Lower lobe of right lung (tissue), 2 donors: Measurements from ENCODE around the gene GBP7. TPM values are rescaled to one million over a fixed set of nuclear protein-coding genes. Genes with fewer than 3 reads are reported as not detected.
A peak's percentile ranks its signal among the peaks of the same experiment; 100 is the strongest.

Experiments used
- ATAC-seq, 2 donors: fragments of 200-7000 bp; cut with Tn5 transposase; one replicate each; pipeline ENCODE4 v1.9.1; 2020 to 2022; ENCODE audit warnings: mild to moderate bottlenecking in 2 of 2, moderate library complexity in 2 of 2
- DNase-seq: peaks from one replicate; pipeline ENCODE4 v3.0.0-alpha.2; 2020
- H3K27ac ChIP-seq: fragments of 200-600 bp; one replicate; pipeline ENCODE4 v1.8.0; 2022
- H3K27me3 ChIP-seq: fragments of 200-600 bp; one replicate; pipeline ENCODE4 v1.8.0; 2022; ENCODE audit warnings: low read depth
- H3K36me3 ChIP-seq: fragments of 200-600 bp; one replicate; pipeline ENCODE4 v1.8.0; 2022; ENCODE audit warnings: mild to moderate bottlenecking
- H3K4me1 ChIP-seq: fragments of 200-600 bp; one replicate; pipeline ENCODE4 v1.8.0; 2022
- H3K4me3 ChIP-seq: fragments of 200-600 bp; one replicate; pipeline ENCODE4 v1.8.0; 2022; ENCODE audit warnings: mild to moderate bottlenecking
- H3K9me3 ChIP-seq: fragments of 200-600 bp; one replicate; pipeline ENCODE4 v1.8.0; 2022
- CTCF ChIP-seq: fragments of 200-600 bp; IDR thresholded peaks from one replicate; pipeline ENCODE4 v1.8.0; 2022; ENCODE audit warnings: antibody characterized with exemption, mild to moderate bottlenecking
- intact Hi-C: fragments of 100-400 bp; cut with DNase I; formaldehyde crosslinking; loops from one replicate; pipeline ENCODE4 v1.11.0; 2022
- total RNA-seq: library from RNA; stranded (reverse); fragmentation: NEBNext Ultra II Directional; extraction: Animal tissue kit (Norgen Biotek cat#: 25700); gene quantifications from one replicate; pipeline ENCODE4 v1.2.1, GENCODE V29; 2021
- donor health status: DM: no; HTN: yes; CAD: no; lungs with severe emphysema.

Gene GBP7
- total RNA-seq, 1 donor from 2014 or later = not detected

- H3K9me3 ChIP-seq = no peaks in the 10 kb centered on the region
- H3K4me1 ChIP-seq = no peaks in the 10 kb centered on the region
- intact Hi-C loops = no loop called here
- H3K27ac ChIP-seq = no peak overlapping the region
- ATAC-seq = peak; percentile 59
- TF ChIP-seq CTCF = no peak
- no peak for DNase-seq
- no peak overlapping the region for H3K4me3 ChIP-seq
- H3K36me3 ChIP-seq = no peaks in the 10 kb centered on the region
- no peaks in the 10 kb centered on the region for H3K27me3 ChIP-seq
These were observed 24.8 kb downstream of the GBP7 start for GRCh38 chr1:89151047-89151446.

- no peaks in the 10 kb centered on the region for H3K9me3 ChIP-seq
- no peaks in the 10 kb centered on the region for H3K4me1 ChIP-seq
- no peaks in the 10 kb centered on the region for H3K27me3 ChIP-seq
- DNase-seq = no peak
- no peak overlapping the region for H3K27ac ChIP-seq
- TF ChIP-seq CTCF = no peak
- ATAC-seq = no peak
- no peaks in the 10 kb centered on the region for H3K36me3 ChIP-seq
- H3K4me3 ChIP-seq = no peak overlapping the region
- intact Hi-C loops = no loop called here
These were observed 25.8 kb downstream of the GBP7 start for GRCh38 chr1:89149976-89150375.

- TF ChIP-seq CTCF = peak; percentile 20
- H3K4me1 ChIP-seq = no peaks in the 10 kb centered on the region
- DNase-seq (no peak), ATAC-seq (peak; percentile 45 to 51)
- intact Hi-C loops = no loop called here
- H3K9me3 ChIP-seq = no peaks in the 10 kb centered on the region
- no peaks in the 10 kb centered on the region for H3K36me3 ChIP-seq
- no peak overlapping the region for H3K27ac ChIP-seq
- H3K27me3 ChIP-seq = no peaks in the 10 kb centered on the region
- no peak overlapping the region for H3K4me3 ChIP-seq
These were observed 26.6 kb downstream of the GBP7 start for GRCh38 chr1:89149229-89149628.

- no peaks in the 10 kb centered on the region for H3K27me3 ChIP-seq
- H3K4me1 ChIP-seq = no peaks in the 10 kb centered on the region
- intact Hi-C loops = no loop called here
- TF ChIP-seq CTCF = no peak
- H3K27ac ChIP-seq = no peak overlapping the region
- ATAC-seq (peak; percentile 67 to 82), DNase-seq (no peak)
- H3K9me3 ChIP-seq = no peaks in the 10 kb centered on the region
- H3K4me3 ChIP-seq = no peak overlapping the region
- no peaks in the 10 kb centered on the region for H3K36me3 ChIP-seq
These were observed 27.8 kb downstream of the GBP7 start for GRCh38 chr1:89147678-89148658.

GRCh38 chr1:89146721-89147120 is 29.1 kb downstream of the GBP7 start:
- no peak for ATAC-seq
- Histone ChIP-seq H3K27me3 (no peaks in the 10 kb centered on the region), H3K4me1 (no peaks in the 10 kb centered on the region), H3K27ac (no peak overlapping the region), H3K4me3 (no peak overlapping the region), H3K36me3 (no peaks in the 10 kb centered on the region), H3K9me3 (no peaks in the 10 kb centered on the region)
- DNase-seq = no peak
- intact Hi-C loops = no loop called here
- TF ChIP-seq CTCF = no peak
